KOPT-K1 (cell line): Measurements from ENCODE around the gene SMOC2.

Source experiments
- H3K27ac ChIP-seq: fragments of 200-600 bp; sonication (generic); 2 replicates; pipeline ENCODE4 v1.5.1; 2016; ENCODE audit warnings: antibody characterized with exemption, mild to moderate bottlenecking, low read depth, low read length; ENCODE audit not compliant: poor library complexity, severe bottlenecking
- H3K36me3 ChIP-seq: fragments of 200-600 bp; sonication (generic); 2 replicates; pipeline ENCODE4 v1.5.1; 2017; ENCODE audit warnings: antibody characterized with exemption, mild to moderate bottlenecking, low read length, moderate library complexity; ENCODE audit not compliant: insufficient read depth
- H3K9me3 ChIP-seq: fragments of 200-600 bp; sonication (generic); 2 replicates; pipeline ENCODE4 v1.5.1; 2017; ENCODE audit warnings: antibody characterized with exemption, low read length, mild to moderate bottlenecking; ENCODE audit not compliant: insufficient read depth, poor library complexity, severe bottlenecking

Gene SMOC2

DNA sequence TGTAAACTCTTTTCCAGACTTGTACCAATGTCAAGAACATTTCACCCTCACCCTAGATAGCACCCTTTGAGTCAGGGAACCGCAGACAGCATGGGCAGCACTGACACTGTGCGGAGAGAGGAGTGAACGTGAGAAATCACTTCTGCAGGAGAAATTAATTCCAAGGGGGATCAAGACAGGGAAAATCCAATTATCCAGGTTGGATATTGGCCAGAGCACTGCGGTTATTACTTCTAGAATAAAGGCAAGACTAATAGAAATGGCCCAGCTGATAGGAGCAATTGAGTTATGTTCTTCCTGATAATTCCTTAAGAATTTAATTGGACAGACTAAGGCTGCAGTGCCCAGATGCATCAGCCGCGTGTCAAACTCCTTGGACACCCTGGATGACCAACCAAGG, 179.6 kb downstream of the SMOC2 start:
- H3K27ac ChIP-seq: no peak overlapping the region
- no peaks in the 10 kb centered on the region for H3K36me3 ChIP-seq
- peaks cover 27% of the 10 kb centered on the region for H3K9me3 ChIP-seq

DNA sequence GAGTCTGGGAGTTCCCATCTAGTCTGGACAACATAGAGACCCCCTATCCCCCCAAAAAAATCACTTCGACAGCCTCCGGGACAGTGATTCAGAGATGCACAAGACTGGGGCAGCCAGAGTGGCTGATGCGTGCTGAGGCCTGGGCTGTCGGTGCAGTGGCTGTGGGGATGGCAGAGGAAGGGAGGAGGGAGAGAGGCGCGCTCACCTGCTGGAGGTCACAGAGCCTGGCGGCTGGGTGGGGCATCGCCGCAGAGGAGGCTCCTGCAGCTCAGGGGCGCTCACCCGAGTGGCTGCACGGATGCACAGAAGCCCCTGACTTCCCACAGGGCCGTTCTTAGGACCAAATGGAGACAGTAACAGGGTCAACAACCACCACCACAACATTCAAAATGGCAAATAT, 182.8 kb downstream of the SMOC2 start:
- Histone ChIP-seq H3K27ac (no peak overlapping the region), H3K9me3 (peaks cover 14% of the 10 kb centered on the region), H3K36me3 (no peaks in the 10 kb centered on the region)

DNA sequence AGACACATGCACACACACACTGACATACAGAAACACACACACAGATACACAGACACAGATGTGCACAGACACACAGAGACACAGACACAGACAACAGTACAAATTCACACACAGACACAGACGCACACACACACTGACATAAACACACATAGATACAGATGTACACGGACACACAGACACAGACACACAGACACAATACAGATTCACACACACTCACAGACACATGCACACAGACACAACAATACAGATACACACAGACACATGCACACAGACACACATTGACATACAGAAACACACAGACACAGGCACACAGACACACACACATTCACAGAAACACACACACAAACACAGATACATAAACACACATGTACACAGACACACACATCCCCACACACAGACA, 183.6 kb downstream of the SMOC2 start:
- peaks cover 14% of the 10 kb centered on the region for H3K9me3 ChIP-seq
- no peak overlapping the region for H3K27ac ChIP-seq

DNA sequence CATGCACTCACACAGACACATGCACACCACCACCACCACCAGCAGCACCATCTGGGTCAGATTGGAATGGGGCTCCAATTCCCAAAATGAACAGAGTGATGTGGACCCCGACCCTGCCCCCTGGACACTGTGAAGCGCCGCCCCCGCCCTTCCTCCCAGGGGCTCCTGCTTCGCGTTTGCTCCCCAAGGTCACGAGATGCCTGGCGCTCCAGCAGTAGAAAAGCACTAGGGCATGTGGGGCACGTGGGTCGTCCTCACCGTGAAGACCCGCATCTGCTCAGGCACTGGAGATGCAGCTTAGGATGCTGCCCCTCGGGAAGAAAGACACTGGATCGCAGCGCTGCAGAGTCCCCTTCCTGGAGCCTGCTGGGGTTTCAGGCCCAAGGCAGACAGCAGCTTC, 184.0 kb downstream of the SMOC2 start:
- Histone ChIP-seq H3K9me3 (peaks cover 14% of the 10 kb centered on the region), H3K36me3 (no peaks in the 10 kb centered on the region), H3K27ac (no peak overlapping the region)

More for the DNA sequence above, 183.6 kb downstream of the SMOC2 start:
- no peaks in the 10 kb centered on the region for H3K36me3 ChIP-seq

DNA sequence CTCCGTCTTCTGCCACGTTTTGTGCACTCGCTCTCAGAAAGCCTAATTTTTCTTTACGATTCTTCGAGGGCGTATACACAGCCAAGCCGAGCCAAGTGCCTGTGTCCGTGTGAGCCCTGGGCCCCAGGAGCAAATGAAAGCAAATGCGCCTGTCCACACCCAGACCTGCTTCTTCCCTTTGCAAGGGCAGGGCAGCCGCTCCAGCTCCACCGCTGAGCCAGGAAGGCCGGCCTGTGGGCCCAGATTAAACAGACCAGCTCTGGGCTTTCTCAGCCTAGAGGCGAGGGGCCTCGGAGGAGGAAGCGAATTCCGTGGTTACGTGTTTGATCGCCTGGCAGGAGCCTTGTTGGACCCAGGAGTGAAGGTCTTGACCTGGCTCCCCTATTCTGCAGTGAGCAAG, 184.6 kb downstream of the SMOC2 start:
- H3K36me3 ChIP-seq: no peaks in the 10 kb centered on the region
- H3K9me3 ChIP-seq: peaks cover 14% of the 10 kb centered on the region

DNA sequence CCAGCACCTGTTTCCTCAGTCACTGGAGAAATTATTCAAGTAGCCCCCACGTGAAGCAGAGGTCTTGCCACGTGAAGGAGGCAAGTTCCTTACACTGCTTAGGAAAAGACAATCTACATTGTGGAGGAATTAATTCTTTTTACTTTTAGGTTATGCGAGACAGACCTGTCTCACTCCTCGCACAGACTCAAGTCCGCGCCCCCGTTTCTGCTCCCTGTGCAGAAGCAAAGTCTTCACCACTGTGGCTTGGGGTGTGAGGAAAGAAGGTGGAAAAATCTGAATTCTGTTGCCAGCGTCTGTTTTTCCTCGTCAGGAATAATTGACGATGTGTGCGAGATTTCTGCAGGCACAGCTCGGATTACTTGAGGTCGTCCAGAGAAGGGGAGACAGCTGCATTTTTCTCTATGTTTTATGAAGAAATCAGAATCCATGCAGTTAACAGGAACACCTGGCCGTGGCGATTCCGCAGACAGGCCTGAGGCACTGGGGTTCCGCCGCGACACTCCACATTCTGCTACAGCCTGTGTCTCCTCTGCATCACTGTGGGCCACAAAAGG, 185.1 kb downstream of the SMOC2 start:
- Histone ChIP-seq H3K36me3 (no peaks in the 10 kb centered on the region), H3K9me3 (peaks cover 14% of the 10 kb centered on the region), H3K27ac (no peak overlapping the region)

More for the DNA sequence above, 184.6 kb downstream of the SMOC2 start:
- H3K27ac ChIP-seq: no peak overlapping the region

DNA sequence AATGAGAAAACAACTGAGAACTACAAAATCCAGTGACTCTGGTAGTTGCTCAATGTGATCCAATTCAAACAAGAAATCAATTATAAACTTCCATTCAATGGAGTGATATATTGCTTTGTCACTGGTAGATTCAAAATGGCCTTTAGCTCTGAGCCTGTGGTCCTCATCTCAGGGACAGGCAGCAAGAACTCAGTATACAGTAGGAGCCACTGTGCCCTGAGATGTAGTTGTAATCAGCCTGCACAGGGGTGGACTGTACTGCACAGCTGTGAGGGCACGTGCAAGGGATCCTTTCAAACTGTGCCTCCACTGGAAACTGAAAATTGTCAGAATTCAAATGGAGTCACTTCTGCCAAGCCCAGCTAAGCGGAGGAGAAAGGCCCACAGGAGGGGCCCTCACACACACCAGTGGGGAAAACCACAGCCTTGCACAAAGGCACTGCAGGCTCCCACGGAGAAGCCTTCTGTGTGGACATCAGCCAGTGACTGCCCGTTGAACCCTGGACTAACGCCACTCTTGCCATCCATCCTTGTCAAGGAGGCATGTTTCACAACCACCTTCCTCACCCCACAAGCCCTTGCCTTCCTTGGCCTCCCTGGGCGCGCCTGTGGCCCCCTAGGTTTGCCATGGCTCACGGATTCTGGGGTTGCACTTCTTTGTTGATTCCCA, 186.7 kb downstream of the SMOC2 start:
- Histone ChIP-seq H3K9me3 (peaks cover 9% of the 10 kb centered on the region), H3K27ac (no peak overlapping the region)

DNA sequence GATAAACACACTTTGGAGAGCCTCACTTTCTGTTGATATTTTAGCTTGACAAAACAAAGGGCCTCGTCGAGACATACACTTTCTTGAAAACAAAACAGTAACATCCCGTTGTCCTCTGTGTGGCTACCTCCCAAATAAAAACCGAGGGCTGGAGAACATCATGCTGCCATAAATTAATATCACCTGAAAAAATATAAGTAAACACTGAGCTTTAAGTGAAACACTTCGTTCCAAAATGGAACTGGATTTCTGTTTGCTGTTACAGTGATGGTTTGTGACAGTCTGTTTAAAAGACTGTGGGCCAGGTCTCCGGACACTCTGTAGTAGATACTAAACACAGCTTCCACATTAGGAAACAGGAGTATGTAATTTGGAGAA, 187.2 kb downstream of the SMOC2 start:
- Histone ChIP-seq H3K27ac (no peak overlapping the region), H3K36me3 (no peaks in the 10 kb centered on the region), H3K9me3 (peaks cover 7% of the 10 kb centered on the region)

More for the DNA sequence above, 186.7 kb downstream of the SMOC2 start:
- H3K36me3 ChIP-seq: no peaks in the 10 kb centered on the region

DNA sequence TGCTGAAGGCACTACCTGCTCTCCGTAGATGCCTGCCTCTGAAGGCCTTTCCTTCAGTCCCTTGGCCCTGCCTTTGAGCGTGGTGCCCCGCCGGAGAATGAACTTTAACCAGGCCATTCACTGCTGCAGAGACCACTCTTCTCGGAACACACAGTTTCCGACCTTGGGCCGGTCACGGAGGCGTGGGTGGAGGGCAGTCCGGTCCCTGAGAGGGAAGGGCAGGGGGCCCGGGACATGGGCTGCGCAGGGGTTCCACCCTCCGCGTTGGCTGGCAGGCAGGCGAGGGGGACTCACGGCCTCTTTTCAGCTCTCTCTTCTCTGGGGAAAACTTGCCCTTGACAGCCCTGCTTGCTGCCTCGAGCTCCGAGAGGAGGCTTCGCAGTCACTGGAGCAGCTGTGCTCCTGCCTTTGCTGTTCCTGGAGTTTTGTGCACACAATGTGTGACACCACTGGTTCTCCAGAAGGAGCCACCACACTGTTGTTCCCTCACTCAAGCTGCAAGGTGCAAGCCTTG, 187.8 kb downstream of the SMOC2 start:
- Histone ChIP-seq H3K36me3 (no peaks in the 10 kb centered on the region), H3K9me3 (peaks cover 7% of the 10 kb centered on the region), H3K27ac (no peak overlapping the region)

DNA sequence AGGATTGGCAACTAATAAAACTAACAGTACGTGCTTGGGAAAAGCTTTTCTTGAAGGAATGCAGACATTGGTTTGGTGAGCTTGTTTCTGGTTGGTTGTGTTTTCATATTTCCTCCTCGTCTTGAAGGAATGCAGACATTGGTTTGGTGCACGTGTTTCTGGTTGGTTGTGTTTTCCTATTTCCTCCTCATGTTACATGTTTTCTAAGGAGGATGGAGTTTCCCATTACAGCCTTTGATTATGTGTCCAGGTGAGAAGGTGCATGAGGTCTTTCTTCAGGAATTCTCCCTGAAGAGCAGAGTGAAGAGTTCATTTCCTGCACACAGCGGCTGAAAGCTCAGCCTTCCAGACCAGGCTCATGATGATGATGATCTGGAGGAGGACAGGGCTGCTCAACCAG, 190.6 kb downstream of the SMOC2 start:
- Histone ChIP-seq H3K36me3 (no peaks in the 10 kb centered on the region), H3K27ac (no peak overlapping the region), H3K9me3 (no peaks in the 10 kb centered on the region)

DNA sequence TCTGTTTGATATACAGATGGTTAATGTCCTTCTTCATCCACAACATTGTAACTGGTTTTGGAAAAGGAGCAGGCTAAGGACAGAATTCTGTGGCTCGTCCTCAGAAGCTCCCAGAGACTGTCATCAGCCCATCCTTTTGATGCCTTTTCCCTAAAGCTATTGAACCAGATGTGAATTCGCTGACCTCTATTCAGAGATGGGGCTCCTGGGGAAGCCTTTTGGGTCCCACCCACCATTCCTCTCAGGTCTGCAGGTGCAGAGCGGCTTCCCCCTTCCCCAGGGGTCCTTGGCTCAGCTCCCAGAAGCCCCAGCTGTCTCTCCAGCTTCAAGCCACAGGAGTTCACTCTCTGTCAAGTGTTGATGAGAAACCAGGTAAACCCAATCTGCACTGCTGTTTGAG, 191.7 kb downstream of the SMOC2 start:
- Histone ChIP-seq H3K9me3 (no peaks in the 10 kb centered on the region), H3K27ac (no peak overlapping the region), H3K36me3 (no peaks in the 10 kb centered on the region)

DNA sequence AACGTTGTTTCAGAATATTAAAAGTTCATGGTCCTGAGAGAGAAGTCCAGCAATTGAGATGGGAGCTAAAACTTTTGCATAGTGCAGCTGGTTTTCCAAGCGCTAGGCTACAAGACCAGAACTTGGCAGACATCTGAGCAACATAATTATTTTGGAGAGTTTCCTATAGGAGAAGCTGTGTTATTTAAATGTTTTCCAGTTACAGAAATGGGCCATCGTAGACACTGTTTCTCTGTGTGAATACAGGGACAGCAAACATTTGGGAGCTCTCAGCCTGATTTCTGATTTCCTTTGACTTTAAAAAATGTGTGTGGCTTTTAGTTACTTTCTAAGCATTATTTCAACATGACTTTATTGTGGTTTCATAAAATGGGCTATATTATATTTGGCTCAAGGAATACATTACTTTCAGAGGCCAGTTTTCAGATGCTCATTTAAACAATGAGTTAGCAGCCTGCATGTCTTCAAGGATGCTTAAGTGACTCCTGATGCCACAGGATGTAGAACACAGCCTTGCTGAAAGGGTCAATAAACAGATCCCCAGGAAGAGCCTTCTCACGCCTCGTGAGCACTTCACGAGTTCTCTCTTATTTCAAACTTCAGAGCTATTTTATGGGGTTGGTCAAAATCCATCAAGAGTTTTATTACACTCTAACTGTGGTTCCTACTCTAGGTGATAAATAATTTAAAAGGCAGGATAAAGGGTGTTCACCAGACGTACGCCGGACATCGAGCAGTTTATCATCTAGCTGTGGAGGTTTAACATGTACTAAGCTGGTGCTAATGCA, 193.8 kb downstream of the SMOC2 start:
- Histone ChIP-seq H3K36me3 (no peaks in the 10 kb centered on the region), H3K9me3 (no peaks in the 10 kb centered on the region)

DNA sequence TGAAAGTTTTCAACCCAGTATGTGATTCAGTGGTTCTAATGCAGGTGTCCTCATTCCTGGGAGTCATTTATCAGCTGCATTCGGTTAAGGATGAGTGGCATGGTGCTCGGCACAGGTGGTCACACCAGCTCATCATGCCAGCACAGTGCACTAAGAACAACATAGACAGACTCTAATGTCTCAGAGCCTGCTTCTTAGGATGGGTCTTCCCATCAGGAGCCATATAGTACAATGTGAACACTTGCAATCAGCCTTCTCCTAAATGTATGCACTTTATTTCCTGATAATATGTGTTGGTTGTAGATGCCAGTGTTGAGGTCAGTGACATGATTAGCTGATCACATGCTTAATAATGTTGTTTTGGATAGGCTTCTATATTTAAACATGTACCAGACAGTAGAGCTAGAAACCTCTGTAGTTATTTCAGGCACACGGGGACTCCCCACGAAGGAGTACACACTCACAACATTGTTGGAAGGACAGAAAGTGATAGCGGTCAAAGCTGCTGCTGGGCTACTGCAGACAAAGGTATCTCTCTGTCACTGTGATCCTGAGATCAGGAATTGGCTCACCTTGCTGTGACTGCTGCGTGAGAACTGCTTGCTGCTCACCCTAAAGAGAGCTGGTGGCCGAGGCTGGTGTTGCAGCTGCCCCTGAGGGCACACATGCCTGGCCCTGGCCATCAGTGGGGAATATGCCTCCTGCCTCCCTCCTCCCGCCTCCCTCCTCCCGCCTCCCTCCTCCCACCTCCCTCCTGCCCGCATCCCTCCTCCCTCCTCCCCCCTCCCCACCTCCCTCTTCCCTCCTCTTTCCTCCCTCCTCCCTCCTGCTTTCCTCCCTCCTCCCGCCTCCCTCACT, 195.4 kb downstream of the SMOC2 start:
- Histone ChIP-seq H3K36me3 (no peaks in the 10 kb centered on the region), H3K27ac (no peak overlapping the region), H3K9me3 (no peaks in the 10 kb centered on the region)

More for the DNA sequence above, 193.8 kb downstream of the SMOC2 start:
- H3K27ac ChIP-seq: no peak overlapping the region

DNA sequence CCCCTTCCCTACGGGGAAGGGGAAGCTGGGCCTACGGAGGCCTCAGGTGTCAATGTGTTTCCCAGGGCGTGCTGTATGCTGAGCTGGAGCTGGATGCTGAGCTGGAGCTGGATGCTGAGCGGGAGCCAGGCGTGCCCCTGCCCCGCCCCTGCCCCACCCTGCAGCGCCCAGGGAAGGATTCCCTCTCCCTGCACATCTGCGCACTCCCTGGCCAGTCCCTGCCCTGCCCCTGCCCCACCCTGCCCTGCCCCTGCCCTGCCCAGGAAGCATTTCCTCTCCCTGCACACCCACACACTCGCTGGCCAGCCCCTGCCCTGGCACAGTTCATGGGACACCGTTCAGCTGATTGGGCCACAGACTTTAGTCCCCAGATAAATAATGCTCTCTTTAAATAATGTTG, 196.8 kb downstream of the SMOC2 start:
- Histone ChIP-seq H3K9me3 (no peaks in the 10 kb centered on the region), H3K36me3 (no peaks in the 10 kb centered on the region), H3K27ac (no peak overlapping the region)
